ENCODE results near the gene DNHD1. TPM values are rescaled to one million over a fixed set of nuclear protein-coding genes. Genes with fewer than 3 reads are reported as not detected.

The DNHD1 gene
- total RNA-seq, 1 donor from 2014 or later = 4.4 TPM

DNA sequence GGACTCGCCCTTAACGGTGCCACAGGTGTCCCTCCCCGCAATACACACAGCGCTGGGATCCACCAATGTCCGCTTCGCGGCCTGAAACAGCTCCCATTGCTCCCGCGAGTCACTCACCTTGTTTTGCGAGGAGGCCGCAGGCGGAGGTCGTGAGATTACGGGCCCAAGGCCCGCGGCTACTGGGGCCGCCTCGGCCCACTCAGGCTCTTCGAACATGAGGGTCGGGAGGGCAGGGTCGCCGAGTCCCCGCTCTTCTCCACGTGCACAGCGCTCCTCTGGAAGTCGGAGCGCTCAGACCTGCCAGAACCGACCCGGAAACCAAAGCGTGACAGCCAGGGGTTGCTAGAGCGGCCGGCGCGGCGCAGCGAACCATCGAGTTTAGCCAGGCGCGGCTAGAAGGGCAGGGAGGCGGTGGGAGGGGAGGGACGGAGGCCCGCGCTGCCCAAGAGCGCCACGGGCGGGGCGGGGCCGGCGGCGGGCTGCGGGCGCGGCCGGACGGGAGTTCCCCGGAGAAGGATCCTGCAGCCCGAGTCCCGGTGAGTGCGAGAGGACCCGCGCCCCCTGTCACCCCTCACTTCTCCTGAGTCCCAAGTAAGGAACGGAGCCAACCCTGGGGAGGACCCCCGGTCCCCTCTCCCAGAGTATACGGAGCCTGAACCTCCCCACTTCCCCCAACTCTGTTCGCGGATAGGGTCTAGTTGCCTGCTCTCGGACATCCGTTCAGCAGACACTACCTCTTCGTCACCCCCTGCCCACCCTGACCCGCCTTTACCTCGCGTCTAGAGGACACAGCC, 106.4 kb downstream of the DNHD1 start, which contains the start of the genes ILK and RRP8:
ILK (plus strand) TSS at position 488 of the 794 bp plus-strand sequence. CDS start 498 bp downstream, outside the sequence.
RRP8 (minus strand) TSS at position 330 of the 794 bp plus-strand sequence; CDS start at position 216, 114 bp downstream.
- H3K27me3 ChIP-seq (ENCODE audit: low read depth) = no peaks in the 10 kb centered on the region
- no peaks in the 10 kb centered on the region for H3K9me3 ChIP-seq (replicated peaks)
- peak; percentile 51 for TF ChIP-seq CTCF (IDR thresholded peaks at IDR 0.05; ENCODE audit: borderline replicate concordance)
- peak within 1 kb of the TSS; percentile 98 for H3K27ac ChIP-seq (replicated peaks)
- H3K4me3 ChIP-seq = peak within 1 kb of the TSS; percentile 90
- peak; percentile 93 for DNase-seq
- peaks cover 98% of the 10 kb centered on the region for H3K4me1 ChIP-seq
- intact Hi-C loops (cut with micrococcal nuclease) = no loop called here
- H3K36me3 ChIP-seq = peaks cover 40% of the 10 kb centered on the region

DNA sequence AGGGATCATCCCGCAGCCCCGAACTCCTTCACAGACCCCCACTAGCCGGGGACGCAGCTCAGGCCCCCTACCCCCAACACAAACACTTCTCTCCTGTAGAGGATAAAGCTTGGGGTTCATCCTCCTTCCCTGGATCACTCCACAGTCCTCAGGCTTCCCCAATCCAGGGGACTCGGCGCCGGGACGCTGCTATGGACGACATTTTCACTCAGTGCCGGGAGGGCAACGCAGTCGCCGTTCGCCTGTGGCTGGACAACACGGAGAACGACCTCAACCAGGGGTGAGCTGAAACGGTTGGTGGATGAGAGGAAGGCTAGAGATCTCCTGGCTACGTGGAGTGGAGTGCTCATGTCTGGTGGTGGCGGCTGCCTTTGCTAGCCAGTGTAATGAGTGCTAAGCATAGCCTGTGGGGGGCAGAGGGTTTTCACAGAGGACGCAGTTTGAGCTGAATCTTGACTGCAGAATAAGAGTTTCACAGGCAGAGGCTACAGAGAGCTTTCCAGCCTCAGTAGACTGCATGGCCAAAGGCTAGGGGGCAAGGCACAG, 107.1 kb downstream of the DNHD1 start:
- TF ChIP-seq CTCF (IDR thresholded peaks at IDR 0.05; ENCODE audit: borderline replicate concordance) = peak; percentile 30
- H3K27me3 ChIP-seq (ENCODE audit: low read depth) = no peaks in the 10 kb centered on the region
- peak overlapping the region; percentile 90 for H3K4me3 ChIP-seq
- peaks cover 98% of the 10 kb centered on the region for H3K4me1 ChIP-seq
- no peak for DNase-seq
- H3K9me3 ChIP-seq (replicated peaks) = no peaks in the 10 kb centered on the region
- peak overlapping the region; percentile 98 for H3K27ac ChIP-seq (replicated peaks)
- intact Hi-C loops (cut with micrococcal nuclease) = no loop called here
- H3K36me3 ChIP-seq = peaks cover 40% of the 10 kb centered on the region

DNA sequence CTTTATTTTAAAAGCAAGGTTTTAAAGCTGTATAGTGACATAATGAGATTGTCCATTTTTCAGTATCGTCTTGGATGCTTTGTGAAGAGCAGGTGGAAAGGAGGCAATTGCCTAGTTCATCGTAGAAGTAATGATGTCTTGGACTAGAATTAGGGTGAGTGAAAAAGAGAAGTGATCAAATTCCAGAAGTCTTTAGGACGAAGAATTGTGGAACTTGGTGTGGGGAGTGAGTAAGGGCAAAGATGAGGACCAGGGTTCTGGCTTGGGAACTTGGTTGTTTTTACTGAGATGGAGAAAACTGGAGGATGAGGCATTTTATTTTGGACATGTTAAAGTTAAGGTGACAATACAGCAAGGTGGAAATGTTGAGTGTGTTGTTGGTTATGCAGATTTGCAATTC, 107.7 kb downstream of the DNHD1 start:
- H3K4me1 ChIP-seq = peaks cover 98% of the 10 kb centered on the region
- TF ChIP-seq CTCF (IDR thresholded peaks at IDR 0.05; ENCODE audit: borderline replicate concordance) = no peak
- DNase-seq = no peak
- H3K27me3 ChIP-seq (ENCODE audit: low read depth) = no peaks in the 10 kb centered on the region
- H3K9me3 ChIP-seq (replicated peaks) = no peaks in the 10 kb centered on the region
- intact Hi-C loops (cut with micrococcal nuclease) = no loop called here
- H3K4me3 ChIP-seq = peak overlapping the region; percentile 90
- H3K36me3 ChIP-seq = peaks cover 40% of the 10 kb centered on the region
- H3K27ac ChIP-seq (replicated peaks) = peak overlapping the region; percentile 98

DNA sequence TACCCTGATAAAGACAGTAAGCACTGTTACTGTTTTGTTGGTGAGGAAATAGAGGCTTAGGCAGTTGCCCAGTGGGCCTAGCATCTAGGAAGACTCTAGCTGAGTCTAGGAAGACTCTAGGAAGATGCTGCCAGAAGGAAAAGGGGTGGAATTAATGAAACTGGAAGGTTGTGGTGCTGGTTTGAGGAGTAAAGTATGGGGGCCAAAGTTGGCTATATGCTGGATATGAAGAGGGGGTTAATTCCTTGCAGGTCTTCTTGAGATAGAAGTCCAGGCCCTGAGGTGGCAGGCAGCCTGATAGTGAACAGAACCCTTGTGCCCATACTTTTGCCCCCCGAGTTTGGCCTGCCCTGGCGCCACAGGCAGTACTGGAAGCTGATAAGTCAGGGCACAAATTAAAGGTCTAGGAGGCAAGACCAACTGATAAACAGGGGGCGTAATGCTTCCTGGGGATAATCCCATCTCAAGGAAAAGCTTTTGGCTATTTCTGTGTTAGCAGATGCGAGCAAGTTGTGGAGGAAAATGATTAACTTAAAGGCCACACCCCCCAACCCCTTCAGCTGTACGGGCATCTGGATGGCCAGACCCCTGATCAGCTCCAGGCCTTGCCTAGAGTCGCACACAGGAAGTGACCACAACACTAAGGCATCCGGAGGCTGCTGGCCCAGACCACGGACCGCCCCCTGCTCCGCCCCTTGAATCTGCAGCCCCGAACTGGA, 109.5 kb downstream of the DNHD1 start:
- H3K4me3 ChIP-seq = peak overlapping the region; percentile 90
- no peaks in the 10 kb centered on the region for H3K9me3 ChIP-seq (replicated peaks)
- intact Hi-C loops (cut with micrococcal nuclease) = loop anchor here (2.0 kb wide), 1 partner anchor 76 kb away; the partner anchor contains the start of gene MRPL17
- H3K36me3 ChIP-seq = peaks cover 38% of the 10 kb centered on the region
- H3K27me3 ChIP-seq (ENCODE audit: low read depth) = no peaks in the 10 kb centered on the region
- peaks cover 98% of the 10 kb centered on the region for H3K4me1 ChIP-seq
- H3K27ac ChIP-seq (replicated peaks) = peak overlapping the region; percentile 98
- DNase-seq = peak; percentile 95
- no peak for TF ChIP-seq CTCF (IDR thresholded peaks at IDR 0.05; ENCODE audit: borderline replicate concordance)

DNA sequence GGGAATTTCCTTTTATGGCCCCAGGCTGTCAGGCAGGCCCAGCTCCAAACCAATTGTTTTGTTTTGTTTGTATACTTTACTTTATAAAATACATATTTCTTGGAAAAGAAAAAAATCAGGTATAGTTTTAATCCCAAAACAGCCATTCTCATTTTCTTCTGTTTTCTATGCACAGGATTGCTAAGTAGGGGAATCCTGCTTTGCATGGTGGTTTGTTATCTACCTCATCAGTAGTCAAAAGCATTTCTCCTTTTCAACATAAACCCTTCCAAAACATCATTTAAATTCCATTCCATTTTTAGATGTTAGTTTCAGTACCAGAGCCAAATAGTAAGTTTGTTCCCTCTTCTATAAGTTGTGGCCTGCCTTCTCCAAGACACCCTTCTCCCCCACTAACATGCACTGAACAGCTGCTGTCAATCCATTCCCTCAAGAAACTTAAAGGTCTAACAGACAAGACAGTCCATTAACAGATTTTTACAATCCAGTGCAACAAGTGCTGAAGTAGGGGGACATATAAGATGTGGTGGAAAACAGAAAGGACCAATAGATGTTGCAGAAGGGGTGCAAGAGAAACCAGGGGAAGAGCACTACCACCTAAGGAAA, 110.2 kb downstream of the DNHD1 start:
- DNase-seq = no peak
- intact Hi-C loops (cut with micrococcal nuclease) = loop anchor here (2.0 kb wide), 1 partner anchor 76 kb away; the partner anchor contains the start of gene MRPL17
- TF ChIP-seq CTCF (IDR thresholded peaks at IDR 0.05; ENCODE audit: borderline replicate concordance) = no peak
- no peaks in the 10 kb centered on the region for H3K9me3 ChIP-seq (replicated peaks)
- H3K4me1 ChIP-seq = peaks cover 93% of the 10 kb centered on the region
- peak overlapping the region; percentile 98 for H3K27ac ChIP-seq (replicated peaks)
- peak overlapping the region; percentile 90 for H3K4me3 ChIP-seq
- H3K36me3 ChIP-seq = peaks cover 38% of the 10 kb centered on the region
- no peaks in the 10 kb centered on the region for H3K27me3 ChIP-seq (ENCODE audit: low read depth)
